ENCODE data around the gene ZNF333.
A peak's percentile ranks its signal among the peaks of the same experiment; 100 is the strongest.
"Not testable (repeated sequence)": the region's sequence is repeated elsewhere in the genome, so short reads cannot be mapped to it uniquely, and the experiment has no call there.

The ZNF333 gene

GRCh38 chr19:14775326-14775725, 85.5 kb downstream of the ZNF333 start:
- DNase-seq (ENCODE audit: low spot score in 2 of 2); H3K4me3 Mint-ChIP-seq; H3K36me3 Mint-ChIP-seq (ENCODE audit: insufficient read depth); ATAC-seq (replicated peaks; ENCODE audit: extremely low read depth, poor library complexity, severe bottlenecking); H3K4me1 Mint-ChIP-seq; H3K9me3 Mint-ChIP-seq; H3K27ac Mint-ChIP-seq (ENCODE audit: low read depth): not testable (repeated sequence)
- peaks cover 68% of the 10 kb centered on the region for H3K27me3 Mint-ChIP-seq

- Mint-ChIP-seq H3K4me3 (peak overlapping the region; percentile 4), H3K4me1 (peaks cover 6% of the 10 kb centered on the region), H3K27me3 (peaks cover 70% of the 10 kb centered on the region), H3K27ac (ENCODE audit: low read depth) (no peak overlapping the region), H3K9me3 (no peaks in the 10 kb centered on the region), H3K36me3 (ENCODE audit: insufficient read depth) (peaks cover 6% of the 10 kb centered on the region)
- no peak for DNase-seq (ENCODE audit: low spot score in 2 of 2)
- ATAC-seq (replicated peaks; ENCODE audit: extremely low read depth, poor library complexity, severe bottlenecking): no peak
Measured at GRCh38 chr19:14775869-14776586, 86.2 kb downstream of the ZNF333 start.

GRCh38 chr19:14777645-14778044, 87.8 kb downstream of the ZNF333 start:
- not testable (repeated sequence) for H3K4me1 Mint-ChIP-seq; H3K27ac Mint-ChIP-seq (ENCODE audit: low read depth); H3K36me3 Mint-ChIP-seq (ENCODE audit: insufficient read depth); H3K9me3 Mint-ChIP-seq; DNase-seq (ENCODE audit: low spot score in 2 of 2); ATAC-seq (replicated peaks; ENCODE audit: extremely low read depth, poor library complexity, severe bottlenecking); H3K4me3 Mint-ChIP-seq
- peaks cover 68% of the 10 kb centered on the region for H3K27me3 Mint-ChIP-seq

- not testable (repeated sequence) for ATAC-seq (replicated peaks; ENCODE audit: extremely low read depth, poor library complexity, severe bottlenecking); DNase-seq (ENCODE audit: low spot score in 2 of 2); H3K4me3 Mint-ChIP-seq; H3K9me3 Mint-ChIP-seq; H3K36me3 Mint-ChIP-seq (ENCODE audit: insufficient read depth); H3K4me1 Mint-ChIP-seq; H3K27ac Mint-ChIP-seq (ENCODE audit: low read depth)
- peaks cover 64% of the 10 kb centered on the region for H3K27me3 Mint-ChIP-seq
Measured at GRCh38 chr19:14778110-14778845, 88.4 kb downstream of the ZNF333 start, which contains the start of gene ADGRE2. Gene ADGRE2, minus strand, starts transcription at chr19:14778560. Its CDS starts 1,804 bp downstream, at chr19:14776756.

- H3K4me1 Mint-ChIP-seq: peaks cover 6% of the 10 kb centered on the region
Measured at GRCh38 chr19:14779151-14779550, 89.3 kb downstream of the ZNF333 start.

GRCh38 chr19:14780622-14781225, 90.9 kb downstream of the ZNF333 start:
- not testable (repeated sequence) for ATAC-seq (replicated peaks; ENCODE audit: extremely low read depth, poor library complexity, severe bottlenecking); H3K36me3 Mint-ChIP-seq (ENCODE audit: insufficient read depth); H3K9me3 Mint-ChIP-seq; H3K27ac Mint-ChIP-seq (ENCODE audit: low read depth); H3K4me1 Mint-ChIP-seq; DNase-seq (ENCODE audit: low spot score in 2 of 2); H3K4me3 Mint-ChIP-seq
- H3K27me3 Mint-ChIP-seq: peaks cover 63% of the 10 kb centered on the region

More at GRCh38 chr19:14779151-14779550, 89.3 kb downstream of the ZNF333 start:
- H3K27me3 Mint-ChIP-seq: peaks cover 55% of the 10 kb centered on the region
- no peak for DNase-seq (ENCODE audit: low spot score in 2 of 2)
- H3K9me3 Mint-ChIP-seq: no peaks in the 10 kb centered on the region
- no peak overlapping the region for H3K27ac Mint-ChIP-seq (ENCODE audit: low read depth)
- H3K4me3 Mint-ChIP-seq: no peak overlapping the region
- H3K36me3 Mint-ChIP-seq (ENCODE audit: insufficient read depth): peaks cover 6% of the 10 kb centered on the region
- no peak for ATAC-seq (replicated peaks; ENCODE audit: extremely low read depth, poor library complexity, severe bottlenecking)

GRCh38 chr19:14781713-14782536, 92.1 kb downstream of the ZNF333 start:
- H3K27ac Mint-ChIP-seq (ENCODE audit: low read depth); H3K36me3 Mint-ChIP-seq (ENCODE audit: insufficient read depth); H3K9me3 Mint-ChIP-seq; H3K4me3 Mint-ChIP-seq; ATAC-seq (replicated peaks; ENCODE audit: extremely low read depth, poor library complexity, severe bottlenecking); H3K4me1 Mint-ChIP-seq; DNase-seq (ENCODE audit: low spot score in 2 of 2): not testable (repeated sequence)
- H3K27me3 Mint-ChIP-seq: peaks cover 62% of the 10 kb centered on the region

GRCh38 chr19:14782626-14783409, 93.0 kb downstream of the ZNF333 start:
- DNase-seq (ENCODE audit: low spot score in 2 of 2) (no peak), ATAC-seq (replicated peaks; ENCODE audit: extremely low read depth, poor library complexity, severe bottlenecking) (no peak)
- H3K4me1 Mint-ChIP-seq: peaks cover 8% of the 10 kb centered on the region
- no peak overlapping the region for H3K4me3 Mint-ChIP-seq
- peaks cover 53% of the 10 kb centered on the region for H3K27me3 Mint-ChIP-seq
- no peaks in the 10 kb centered on the region for H3K9me3 Mint-ChIP-seq
- H3K36me3 Mint-ChIP-seq (ENCODE audit: insufficient read depth): peaks cover 2% of the 10 kb centered on the region
- no peak overlapping the region for H3K27ac Mint-ChIP-seq (ENCODE audit: low read depth)
